ENCODE measurements around the gene C4orf50.
A peak's percentile ranks its signal among the peaks of the same experiment; 100 is the strongest.

C4orf50 gene

GRCh38 chr4:6052679-6053078 is 34.4 kb upstream of the C4orf50 start:
- peak; percentile 32 to 67 for DNase-seq (ENCODE audit: low read depth in 1 of 2, low spot score in 1 of 2)
- in situ Hi-C loops (cut with HindIII; ENCODE audit: low pct_unique_long_range_greater_than_20kb, low sequenced_read_pairs), result no loop called here
- TF ChIP-seq JUND (IDR thresholded peaks at IDR 0.05; ENCODE audit: low read depth), result no peak

GRCh38 chr4:6050551-6050950 is 32.3 kb upstream of the C4orf50 start:
- no peak for DNase-seq (ENCODE audit: low read depth in 1 of 2, low spot score in 1 of 2)
- in situ Hi-C loops (cut with HindIII; ENCODE audit: low pct_unique_long_range_greater_than_20kb, low sequenced_read_pairs), result no loop called here
- TF ChIP-seq JUND (IDR thresholded peaks at IDR 0.05; ENCODE audit: low read depth), result no peak

- no peak for TF ChIP-seq JUND (IDR thresholded peaks at IDR 0.05; ENCODE audit: low read depth)
- DNase-seq (ENCODE audit: low read depth in 1 of 2, low spot score in 1 of 2), result no peak
- in situ Hi-C loops (cut with HindIII; ENCODE audit: low pct_unique_long_range_greater_than_20kb, low sequenced_read_pairs), result no loop called here
These were observed 31.8 kb upstream of the C4orf50 start for GRCh38 chr4:6049985-6050384.

DNA sequence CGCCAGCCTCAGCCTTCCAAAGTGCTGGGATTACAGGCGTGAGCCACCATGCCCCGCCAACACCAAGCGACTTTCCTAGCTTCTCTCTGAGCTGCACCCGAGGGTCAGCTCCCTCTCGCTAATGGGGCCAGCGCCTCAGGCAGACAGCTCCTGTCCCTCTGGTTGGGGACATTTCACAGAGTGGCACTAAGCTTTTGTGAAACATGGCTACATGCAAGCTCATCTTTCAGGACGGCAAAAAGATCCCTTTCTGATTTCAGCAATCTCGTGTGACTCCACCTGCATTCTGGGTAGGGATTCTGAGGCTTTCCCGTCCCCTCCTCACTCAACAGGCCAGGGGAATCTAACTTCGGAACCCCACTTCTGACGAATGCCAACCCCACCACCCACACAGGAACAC is 31.0 kb upstream of the C4orf50 start:
- no peak for TF ChIP-seq JUND (IDR thresholded peaks at IDR 0.05; ENCODE audit: low read depth)
- DNase-seq (ENCODE audit: low read depth in 1 of 2, low spot score in 1 of 2), result no peak
- in situ Hi-C loops (cut with HindIII; ENCODE audit: low pct_unique_long_range_greater_than_20kb, low sequenced_read_pairs), result no loop called here

GRCh38 chr4:6048537-6048936 is 30.3 kb upstream of the C4orf50 start:
- in situ Hi-C loops (cut with HindIII; ENCODE audit: low pct_unique_long_range_greater_than_20kb, low sequenced_read_pairs), result no loop called here

GRCh38 chr4:6047130-6047673 is 29.0 kb upstream of the C4orf50 start:
- in situ Hi-C loops (cut with HindIII; ENCODE audit: low pct_unique_long_range_greater_than_20kb, low sequenced_read_pairs), result no loop called here
- TF ChIP-seq JUND (IDR thresholded peaks at IDR 0.05; ENCODE audit: low read depth), result no peak
- peak in 1 of 2 experiments; percentile 20 for DNase-seq (ENCODE audit: low read depth in 1 of 2, low spot score in 1 of 2)

More at GRCh38 chr4:6048537-6048936, 30.3 kb upstream of the C4orf50 start:
- no peak for DNase-seq (ENCODE audit: low read depth in 1 of 2, low spot score in 1 of 2)
- no peak for TF ChIP-seq JUND (IDR thresholded peaks at IDR 0.05; ENCODE audit: low read depth)

DNA sequence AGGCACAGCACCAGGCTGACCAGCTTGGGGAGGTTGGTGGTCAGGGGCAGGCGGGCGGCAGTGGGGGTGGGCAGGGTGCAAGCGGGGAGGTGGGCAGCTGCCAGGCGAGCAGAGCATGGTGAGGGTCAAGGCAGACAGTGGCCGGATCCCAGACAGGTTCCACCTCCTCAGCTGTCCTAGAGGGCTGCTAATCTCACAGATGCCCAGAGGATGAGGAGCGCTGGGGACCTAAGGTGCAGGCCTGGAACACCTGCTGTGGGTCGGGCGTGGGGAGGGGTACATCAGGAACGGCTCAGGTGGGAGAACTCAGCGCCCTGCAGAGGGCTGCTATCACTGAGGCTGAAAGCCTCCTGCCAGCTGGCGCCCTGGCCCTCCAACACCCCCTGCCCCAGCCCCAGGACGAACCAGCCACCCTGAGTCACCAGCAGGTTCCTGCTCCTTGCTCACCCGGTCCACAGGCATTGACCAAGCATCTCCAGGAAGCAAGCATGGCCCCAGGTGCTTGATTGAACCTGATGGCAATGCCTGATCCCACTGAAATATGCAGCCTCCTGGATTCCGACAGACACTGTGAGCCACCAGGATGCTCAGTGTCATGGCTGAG is 28.4 kb upstream of the C4orf50 start:
- no peak for TF ChIP-seq JUND (IDR thresholded peaks at IDR 0.05; ENCODE audit: low read depth)
- no peak for DNase-seq (ENCODE audit: low read depth in 1 of 2, low spot score in 1 of 2)
- in situ Hi-C loops (cut with HindIII; ENCODE audit: low pct_unique_long_range_greater_than_20kb, low sequenced_read_pairs), result no loop called here

- in situ Hi-C loops (cut with HindIII; ENCODE audit: low pct_unique_long_range_greater_than_20kb, low sequenced_read_pairs), result no loop called here
- no peak for TF ChIP-seq JUND (IDR thresholded peaks at IDR 0.05; ENCODE audit: low read depth)
- DNase-seq (ENCODE audit: low read depth in 1 of 2, low spot score in 1 of 2), result no peak
These were observed 26.6 kb upstream of the C4orf50 start for GRCh38 chr4:6044805-6045204.

DNA sequence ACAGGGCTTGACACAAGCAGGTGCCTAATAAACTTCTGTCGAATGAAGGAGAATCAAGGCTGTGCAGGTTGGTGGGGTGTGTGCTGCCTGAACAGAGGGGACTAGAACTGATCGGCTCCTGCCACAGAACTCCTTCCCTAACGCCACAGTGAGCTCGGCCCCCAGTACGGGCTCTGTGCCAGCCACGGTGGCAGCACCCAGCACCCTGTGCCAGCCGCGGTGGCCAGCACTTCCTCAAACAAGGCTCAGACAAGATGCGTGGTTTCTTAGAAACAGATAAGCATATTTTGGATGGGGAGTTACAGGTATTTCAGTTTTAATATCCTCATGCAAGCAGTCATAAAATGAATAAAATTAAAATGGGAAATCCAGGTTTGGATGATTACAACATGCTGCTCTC is 26.0 kb upstream of the C4orf50 start:
- in situ Hi-C loops (cut with HindIII; ENCODE audit: low pct_unique_long_range_greater_than_20kb, low sequenced_read_pairs), result no loop called here
- no peak for TF ChIP-seq JUND (IDR thresholded peaks at IDR 0.05; ENCODE audit: low read depth)
- no peak for DNase-seq (ENCODE audit: low read depth in 1 of 2, low spot score in 1 of 2)

DNA sequence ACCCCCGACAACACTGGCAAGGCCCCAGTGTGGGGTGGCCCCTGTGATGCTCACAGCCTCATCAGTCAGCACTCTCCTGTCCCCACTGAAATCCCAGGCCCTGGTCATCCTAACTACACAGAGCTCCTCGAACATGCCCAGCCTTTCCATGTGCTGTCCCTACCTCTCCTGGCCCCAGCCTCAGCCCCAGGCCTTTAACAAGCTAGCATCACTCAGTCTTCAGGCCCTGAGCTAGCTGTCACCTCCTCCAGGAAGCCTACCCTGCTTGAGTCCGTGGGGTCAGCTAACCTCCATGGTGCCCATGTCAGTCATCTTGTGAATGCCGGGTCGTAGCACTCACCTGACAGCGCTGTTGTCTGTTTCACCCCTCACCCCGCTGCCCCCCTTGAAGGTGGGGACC is 25.6 kb upstream of the C4orf50 start:
- in situ Hi-C loops (cut with HindIII; ENCODE audit: low pct_unique_long_range_greater_than_20kb, low sequenced_read_pairs), result no loop called here
- no peak for DNase-seq (ENCODE audit: low read depth in 1 of 2, low spot score in 1 of 2)
- no peak for TF ChIP-seq JUND (IDR thresholded peaks at IDR 0.05; ENCODE audit: low read depth)

DNA sequence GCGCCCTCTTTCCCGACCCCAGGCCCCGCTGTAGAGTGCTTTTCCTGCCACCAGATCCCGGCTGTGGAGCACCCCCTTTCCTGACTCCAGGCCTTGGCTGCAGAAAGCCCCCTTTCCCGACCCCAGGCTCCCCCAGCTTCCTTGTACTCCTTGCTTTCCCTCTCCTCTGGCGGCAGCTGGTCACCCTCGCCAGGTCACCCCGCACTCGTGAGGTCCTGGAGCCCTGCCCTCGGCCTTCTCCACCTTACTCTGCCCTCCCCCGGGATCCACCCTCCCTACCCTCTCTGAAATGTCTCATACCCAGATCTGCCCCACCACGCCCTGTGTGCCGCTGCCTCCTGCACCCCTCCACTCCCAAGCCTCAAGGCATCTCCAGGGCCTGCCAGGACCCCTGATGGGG is 25.0 kb upstream of the C4orf50 start:
- TF ChIP-seq JUND (IDR thresholded peaks at IDR 0.05; ENCODE audit: low read depth), result no peak
- DNase-seq (ENCODE audit: low read depth in 1 of 2, low spot score in 1 of 2), result no peak
- in situ Hi-C loops (cut with HindIII; ENCODE audit: low pct_unique_long_range_greater_than_20kb, low sequenced_read_pairs), result no loop called here

- no peak for TF ChIP-seq JUND (IDR thresholded peaks at IDR 0.05; ENCODE audit: low read depth)
- no peak for DNase-seq (ENCODE audit: low read depth in 1 of 2, low spot score in 1 of 2)
- in situ Hi-C loops (cut with HindIII; ENCODE audit: low pct_unique_long_range_greater_than_20kb, low sequenced_read_pairs), result no loop called here
These were observed 24.2 kb upstream of the C4orf50 start for GRCh38 chr4:6042293-6043063.

DNA sequence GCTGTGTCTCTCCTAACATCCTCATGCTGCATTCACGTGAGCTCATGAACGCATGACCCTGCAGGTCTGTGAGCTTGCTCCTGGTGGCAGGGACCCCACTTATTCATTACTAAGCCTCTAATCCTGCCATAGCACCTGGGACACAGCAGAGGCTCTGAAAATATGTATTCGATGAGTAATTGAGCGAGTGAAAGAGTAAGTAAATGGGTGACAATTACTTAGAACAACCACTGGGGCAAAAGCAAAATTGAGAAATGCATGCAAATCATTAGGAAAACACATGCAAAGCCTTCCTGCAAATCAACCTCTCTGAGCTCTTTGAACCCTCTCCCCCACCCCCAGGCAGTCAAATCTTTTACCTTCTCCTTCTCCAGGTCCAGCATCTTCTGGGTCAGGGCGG is 23.6 kb upstream of the C4orf50 start:
- no peak for TF ChIP-seq JUND (IDR thresholded peaks at IDR 0.05; ENCODE audit: low read depth)
- in situ Hi-C loops (cut with HindIII; ENCODE audit: low pct_unique_long_range_greater_than_20kb, low sequenced_read_pairs), result no loop called here
- no peak for DNase-seq (ENCODE audit: low read depth in 1 of 2, low spot score in 1 of 2)
